Measurements from ENCODE around the gene DUS1L. TPM values are rescaled to one million over a fixed set of nuclear protein-coding genes. Genes with fewer than 3 reads are reported as not detected.

The DUS1L gene
- total RNA-seq, 1 experiment from 2014 or later, result 182 TPM

DNA sequence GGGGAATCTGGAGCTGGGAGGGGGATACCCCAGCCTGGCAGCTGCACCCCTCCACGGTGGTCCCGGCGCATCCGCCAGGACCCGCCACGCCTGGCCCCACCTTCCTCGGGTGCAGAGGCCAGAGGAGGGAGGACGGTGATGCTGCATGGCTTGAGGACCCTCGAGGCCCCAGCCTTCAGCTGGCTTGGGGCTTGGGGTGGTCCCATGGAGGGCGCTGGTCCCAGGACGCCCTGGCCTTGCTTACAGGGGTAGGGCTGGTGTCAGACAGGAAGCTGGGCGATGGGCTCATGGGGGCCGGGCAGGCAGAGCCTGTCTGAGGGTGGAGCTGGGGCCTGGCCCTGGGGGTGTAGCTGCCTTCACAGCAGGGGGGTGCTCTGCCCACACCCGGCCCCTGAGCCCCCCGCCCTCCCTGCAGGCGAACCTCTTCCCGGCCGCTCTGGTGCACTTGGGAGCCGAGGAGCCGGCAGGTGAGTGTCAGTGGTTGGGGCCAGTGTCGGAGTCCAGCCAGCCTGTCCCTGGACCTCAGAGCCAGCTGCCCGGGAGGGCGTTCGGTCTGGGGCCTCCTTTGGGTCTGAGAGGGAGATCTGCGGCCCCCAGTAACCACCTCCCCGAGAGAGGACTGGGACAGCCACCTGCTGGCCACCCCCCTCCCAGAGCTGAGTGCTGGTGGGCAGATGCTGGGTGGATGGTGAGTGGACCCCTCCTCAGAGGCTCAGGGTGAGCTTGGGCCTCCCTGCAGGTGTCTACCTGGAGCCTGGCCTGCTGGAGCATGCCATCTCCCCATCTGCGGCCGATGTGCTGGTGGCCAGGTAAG is 49.3 kb downstream of the DUS1L start:
- no peak for DNase-seq (ENCODE audit: low read depth, low spot score)
- in situ Hi-C loops (cut with HindIII; ENCODE audit: low pct_unique_long_range_greater_than_20kb, low sequenced_read_pairs), result no loop called here

DNA sequence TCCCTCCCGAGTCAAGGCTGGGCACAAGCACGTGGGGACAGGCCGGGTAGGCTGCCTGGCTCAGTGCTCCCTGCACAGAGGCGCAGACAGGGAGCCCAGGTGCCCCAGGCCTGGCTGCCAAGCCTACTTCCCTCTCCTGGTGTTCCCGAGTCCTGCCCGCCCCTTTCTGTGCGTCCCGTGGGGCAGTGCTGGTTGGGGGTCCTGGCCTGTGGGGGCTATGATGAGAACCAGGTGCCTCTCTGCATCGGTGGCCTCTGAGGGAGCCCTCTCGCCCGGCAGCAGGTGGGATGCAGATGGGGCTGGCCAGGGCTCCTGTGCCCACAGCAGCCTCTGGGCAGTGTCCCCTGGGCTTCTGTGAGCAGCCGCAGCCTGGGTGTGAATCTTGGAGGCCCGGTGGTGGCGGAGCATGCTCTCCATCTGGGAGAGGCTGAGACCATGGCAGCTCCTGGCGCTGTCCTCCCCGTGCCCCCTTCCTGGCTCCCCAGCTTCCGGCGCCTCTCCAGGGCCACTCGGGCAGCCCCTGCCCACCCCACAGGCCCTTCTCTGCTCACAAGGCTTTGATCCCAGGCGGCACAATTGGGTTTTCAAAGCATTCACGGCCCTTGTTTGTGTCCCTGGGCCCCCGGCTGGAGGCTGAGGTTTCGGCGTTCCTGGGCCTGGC is 50.2 kb downstream of the DUS1L start:
- no peak for DNase-seq (ENCODE audit: low read depth, low spot score)
- in situ Hi-C loops (cut with HindIII; ENCODE audit: low pct_unique_long_range_greater_than_20kb, low sequenced_read_pairs), result no loop called here

DNA sequence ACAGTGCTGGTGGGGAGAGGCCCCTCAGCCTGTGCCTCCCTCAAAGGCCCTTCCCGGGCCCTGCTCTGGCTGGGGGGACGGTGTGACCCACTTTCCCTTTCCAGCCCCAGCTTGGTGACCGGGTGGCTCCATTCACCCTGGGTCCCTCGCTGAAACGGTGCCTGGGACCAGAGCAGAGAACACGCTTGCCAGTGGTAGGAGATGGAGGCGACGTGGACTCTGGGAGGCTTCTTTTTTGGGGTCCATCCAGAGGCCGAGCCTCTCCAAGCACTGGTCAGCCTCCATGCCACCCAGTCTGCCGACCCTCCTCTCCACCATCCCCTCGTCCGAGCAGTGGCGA is 50.7 kb downstream of the DUS1L start:
- in situ Hi-C loops (cut with HindIII; ENCODE audit: low pct_unique_long_range_greater_than_20kb, low sequenced_read_pairs), result no loop called here
- DNase-seq (ENCODE audit: low read depth, low spot score), result no peak

DNA sequence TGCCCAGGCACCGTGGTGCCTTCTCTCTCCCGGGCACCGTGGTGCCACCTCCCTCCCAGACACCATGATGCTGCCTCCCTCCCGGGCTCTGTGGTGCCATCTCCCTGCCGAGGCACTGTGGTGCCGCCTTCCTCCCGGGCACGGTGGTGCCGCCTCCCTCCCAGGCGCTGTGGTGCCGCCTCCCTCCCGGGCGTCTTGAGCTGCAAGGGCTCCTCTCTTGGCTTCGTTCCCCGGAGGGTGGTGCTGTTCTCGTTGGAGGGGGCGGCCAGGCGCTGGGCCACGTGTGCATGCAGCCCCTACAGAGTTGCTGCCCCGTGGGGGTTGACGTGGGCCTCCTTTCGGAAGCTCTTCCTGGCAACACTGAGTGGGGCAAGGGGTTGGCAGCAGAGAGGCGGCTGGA is 51.2 kb downstream of the DUS1L start:
- in situ Hi-C loops (cut with HindIII; ENCODE audit: low pct_unique_long_range_greater_than_20kb, low sequenced_read_pairs), result no loop called here
- no peak for DNase-seq (ENCODE audit: low read depth, low spot score)

DNA sequence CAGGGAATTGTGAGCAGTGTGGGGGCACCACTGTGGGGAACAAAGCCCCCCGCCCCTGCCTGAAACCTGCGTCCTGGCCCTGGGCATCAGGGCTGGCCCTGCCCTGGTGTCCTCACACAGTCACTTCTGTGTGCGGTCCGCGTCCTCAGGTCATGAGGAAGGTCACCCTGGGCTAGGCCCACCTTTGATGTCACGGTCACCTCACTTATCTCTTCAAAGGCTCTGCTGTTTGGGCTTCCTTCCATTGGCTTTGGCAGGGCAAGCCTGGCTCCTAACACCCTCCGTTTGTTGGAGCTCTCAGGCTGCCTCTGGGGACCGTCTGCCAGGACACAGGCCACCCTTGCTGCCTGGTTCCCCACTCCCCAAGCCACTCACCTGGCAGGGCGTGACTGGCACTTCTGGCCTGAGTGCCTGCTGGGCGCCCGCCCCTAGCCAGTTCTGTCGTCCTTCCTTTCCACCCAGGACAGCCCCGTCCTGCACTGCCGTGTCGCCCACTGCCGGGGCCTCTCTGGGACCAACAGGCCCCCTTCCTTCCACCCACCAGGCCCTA is 51.8 kb downstream of the DUS1L start:
- in situ Hi-C loops (cut with HindIII; ENCODE audit: low pct_unique_long_range_greater_than_20kb, low sequenced_read_pairs), result no loop called here
- no peak for DNase-seq (ENCODE audit: low read depth, low spot score)

DNA sequence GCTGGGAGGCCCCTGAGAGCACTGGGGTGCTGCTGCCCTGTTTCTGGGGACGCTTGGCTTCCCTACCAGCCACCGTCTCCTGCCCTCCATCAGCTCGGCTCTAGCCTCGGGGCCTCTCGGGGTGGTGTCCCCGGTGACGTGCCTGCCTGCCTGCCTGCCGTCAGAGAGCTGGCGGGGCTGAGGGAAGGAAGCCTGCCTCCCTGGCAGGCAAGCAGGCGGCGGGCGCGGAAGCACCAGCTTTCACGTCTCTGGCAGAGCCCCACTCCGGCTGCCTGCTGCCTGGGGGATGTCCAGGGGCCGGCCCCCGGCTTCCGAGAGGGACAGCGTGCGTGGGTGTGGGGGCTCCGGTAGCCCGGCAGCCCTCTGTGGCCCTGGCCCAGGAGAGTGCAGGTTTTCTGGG is 52.3 kb downstream of the DUS1L start:
- no peak for DNase-seq (ENCODE audit: low read depth, low spot score)
- in situ Hi-C loops (cut with HindIII; ENCODE audit: low pct_unique_long_range_greater_than_20kb, low sequenced_read_pairs), result no loop called here

DNA sequence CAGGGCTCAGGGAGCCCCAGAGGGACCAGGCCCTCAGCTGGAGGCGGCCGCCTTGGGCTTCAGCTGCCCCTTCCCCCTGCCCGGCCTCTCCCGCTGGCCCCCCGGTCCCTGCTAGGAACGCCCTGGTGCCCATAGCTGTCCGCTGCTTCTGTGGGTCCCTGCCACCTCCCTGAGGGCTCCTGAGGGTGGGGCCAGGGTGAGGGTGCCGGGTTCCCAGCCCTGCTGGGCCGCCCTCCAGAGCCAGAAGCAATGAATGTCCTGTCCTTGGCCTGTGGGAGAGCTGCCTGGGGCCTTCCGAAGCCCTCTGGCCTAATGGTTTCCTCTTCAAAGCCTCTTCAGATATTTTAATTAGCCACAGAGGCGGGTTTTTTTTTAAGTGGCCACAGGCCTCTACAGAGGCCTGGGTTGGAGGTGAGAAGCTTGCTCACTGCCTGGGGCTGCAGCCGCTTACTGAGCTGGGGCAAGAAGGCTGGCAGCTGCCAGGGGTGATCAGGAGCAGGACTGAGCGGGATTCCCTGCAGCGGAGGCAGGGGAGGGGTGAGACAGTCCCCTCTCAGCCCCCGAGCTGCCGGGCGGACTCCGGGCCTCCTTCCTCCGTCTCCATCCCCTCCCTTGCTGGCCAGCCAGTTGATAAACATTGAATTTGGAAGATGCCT is 52.8 kb downstream of the DUS1L start:
- DNase-seq (ENCODE audit: low read depth, low spot score), result no peak
- in situ Hi-C loops (cut with HindIII; ENCODE audit: low pct_unique_long_range_greater_than_20kb, low sequenced_read_pairs), result no loop called here

DNA sequence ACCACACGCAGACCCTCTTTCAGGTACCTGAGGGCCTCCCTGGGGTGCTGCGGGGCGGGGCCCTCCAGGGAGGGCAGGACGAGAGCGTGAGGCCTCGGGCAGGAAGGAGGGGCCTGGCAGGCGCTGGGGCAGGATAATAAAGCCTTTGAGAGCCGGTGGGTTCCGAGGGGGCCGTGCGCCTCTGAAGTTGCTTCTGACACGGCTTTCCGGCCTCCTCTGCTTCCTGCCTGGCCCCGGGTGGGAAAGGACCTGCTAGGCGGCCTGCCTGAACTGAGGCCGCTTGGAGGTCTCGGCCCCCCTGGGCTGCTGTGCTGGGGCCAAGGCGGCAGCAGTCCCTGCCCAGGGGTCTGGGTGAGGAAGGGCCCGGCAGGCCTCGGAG is 53.4 kb downstream of the DUS1L start:
- in situ Hi-C loops (cut with HindIII; ENCODE audit: low pct_unique_long_range_greater_than_20kb, low sequenced_read_pairs), result no loop called here
- DNase-seq (ENCODE audit: low read depth, low spot score), result no peak

DNA sequence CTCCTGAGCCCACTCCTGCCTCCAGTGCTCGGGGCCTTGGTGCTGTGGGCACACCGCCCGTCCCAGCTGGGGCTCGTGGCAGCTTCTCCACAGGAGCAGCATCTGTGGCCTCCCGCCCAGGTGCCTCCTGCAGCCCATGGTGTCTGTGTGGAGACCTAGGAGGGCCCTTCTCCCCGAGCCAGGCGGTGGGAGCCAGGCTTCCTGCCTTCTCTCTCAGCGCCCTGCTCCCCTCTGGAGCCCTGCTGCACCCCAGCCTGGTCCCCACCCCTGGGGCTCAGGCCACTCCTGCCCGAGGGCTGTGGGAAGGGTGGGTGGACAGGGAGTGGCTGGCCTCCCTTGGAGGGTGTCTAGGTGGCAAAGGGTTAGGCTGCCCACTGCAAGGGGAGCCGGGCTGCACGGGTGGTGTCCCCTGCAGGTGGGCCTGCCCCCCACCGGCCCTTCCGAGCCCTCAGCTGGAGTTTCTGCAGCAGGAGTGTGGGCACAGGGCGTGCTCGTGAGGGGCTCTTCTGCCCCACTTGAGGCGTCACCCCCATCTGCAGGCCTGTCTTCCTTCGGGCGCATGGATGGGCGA is 53.9 kb downstream of the DUS1L start:
- in situ Hi-C loops (cut with HindIII; ENCODE audit: low pct_unique_long_range_greater_than_20kb, low sequenced_read_pairs), result no loop called here
- no peak for DNase-seq (ENCODE audit: low read depth, low spot score)

DNA sequence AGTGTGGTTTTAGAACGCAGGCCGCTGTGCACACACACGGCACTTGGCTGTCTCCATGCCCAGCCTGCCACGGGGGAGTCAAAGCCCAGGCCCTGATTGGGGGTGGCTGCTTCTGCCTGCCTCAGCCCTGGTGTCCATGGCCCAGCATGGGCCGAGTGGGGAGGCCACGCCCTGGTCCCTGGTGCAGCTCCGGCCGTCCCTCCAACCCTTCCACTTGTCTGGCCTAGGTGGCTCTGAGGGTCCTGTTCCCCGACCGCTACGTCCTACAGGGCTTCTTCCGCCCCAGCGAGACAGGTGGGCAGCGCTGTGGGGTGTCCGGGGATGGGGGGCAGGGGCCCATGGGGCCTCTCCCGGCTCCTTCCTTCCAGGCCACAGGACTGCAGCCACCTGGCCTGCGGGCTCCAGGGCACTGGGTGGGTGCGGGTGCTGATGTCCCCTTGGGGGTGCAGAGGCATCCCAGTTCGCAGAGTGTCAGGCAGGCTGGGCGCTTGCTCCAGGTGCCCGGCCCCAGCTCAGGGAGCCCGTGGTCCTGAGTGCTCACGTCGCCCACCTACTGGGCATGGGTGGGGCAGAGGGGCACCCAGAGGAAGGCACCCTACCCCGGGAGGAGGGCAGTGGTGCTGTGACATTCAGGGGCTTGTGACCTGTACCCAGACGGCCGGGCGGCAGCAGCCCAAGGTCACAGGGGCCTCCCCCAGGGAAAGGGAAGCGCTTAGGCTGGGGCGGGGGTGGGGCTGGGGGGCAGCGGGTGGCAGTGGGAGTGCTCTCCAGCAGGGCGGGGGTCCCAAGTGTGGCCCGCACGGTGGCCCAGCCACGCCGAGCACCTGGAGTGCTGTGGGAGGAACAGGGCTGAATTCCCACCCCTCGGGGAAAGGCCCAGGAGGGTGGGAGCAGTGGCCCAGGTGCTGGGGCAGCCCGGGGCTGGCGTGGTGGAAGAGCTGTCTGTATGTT is 54.8 kb downstream of the DUS1L start:
- DNase-seq (ENCODE audit: low read depth, low spot score), result no peak
- in situ Hi-C loops (cut with HindIII; ENCODE audit: low pct_unique_long_range_greater_than_20kb, low sequenced_read_pairs), result no loop called here

DNA sequence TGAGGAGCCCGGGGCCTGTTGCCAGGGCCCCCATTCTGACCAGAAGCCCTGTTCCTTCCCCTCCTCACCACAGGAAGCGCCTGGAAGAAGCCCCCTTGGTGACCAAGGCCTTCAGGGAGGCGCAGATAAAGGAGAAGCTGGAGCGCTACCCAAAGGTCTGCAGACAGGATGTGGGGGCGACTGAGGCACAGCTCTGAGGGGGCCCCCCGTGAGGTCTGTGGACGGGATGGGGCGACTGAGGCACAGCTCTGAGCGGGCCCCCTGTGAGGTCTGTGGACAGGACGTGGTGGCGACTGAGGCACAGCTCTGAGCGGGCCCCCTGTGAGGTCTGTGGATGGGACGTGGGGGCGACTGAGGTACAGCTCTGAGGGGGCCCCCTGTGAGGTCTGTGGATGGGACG is 56.2 kb downstream of the DUS1L start:
- no peak for DNase-seq (ENCODE audit: low read depth, low spot score)
- in situ Hi-C loops (cut with HindIII; ENCODE audit: low pct_unique_long_range_greater_than_20kb, low sequenced_read_pairs), result no loop called here

DNA sequence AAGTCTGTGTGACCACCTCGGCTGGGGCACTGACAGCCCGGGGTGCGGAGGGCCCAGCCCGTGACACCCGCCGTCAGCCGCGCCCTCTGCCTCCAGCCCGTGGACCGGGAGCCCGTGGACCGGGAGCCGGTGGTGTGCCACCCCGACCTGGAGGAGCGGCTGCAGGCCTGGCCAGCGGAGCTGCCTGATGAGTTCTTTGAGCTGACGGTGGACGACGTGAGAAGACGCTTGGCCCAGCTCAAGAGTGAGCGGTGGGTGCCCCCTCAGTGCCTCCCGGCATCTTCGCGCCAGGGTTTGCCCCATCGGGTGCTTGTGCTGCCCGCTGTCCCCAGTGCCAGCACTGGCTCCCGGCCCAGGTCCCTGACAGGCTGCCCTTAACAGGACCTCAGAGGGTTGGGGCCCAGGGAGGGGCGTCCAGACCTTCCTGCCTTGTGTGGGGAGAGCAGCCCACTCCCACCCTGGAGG is 56.6 kb downstream of the DUS1L start:
- DNase-seq (ENCODE audit: low read depth, low spot score), result no peak
- in situ Hi-C loops (cut with HindIII; ENCODE audit: low pct_unique_long_range_greater_than_20kb, low sequenced_read_pairs), result no loop called here

DNA sequence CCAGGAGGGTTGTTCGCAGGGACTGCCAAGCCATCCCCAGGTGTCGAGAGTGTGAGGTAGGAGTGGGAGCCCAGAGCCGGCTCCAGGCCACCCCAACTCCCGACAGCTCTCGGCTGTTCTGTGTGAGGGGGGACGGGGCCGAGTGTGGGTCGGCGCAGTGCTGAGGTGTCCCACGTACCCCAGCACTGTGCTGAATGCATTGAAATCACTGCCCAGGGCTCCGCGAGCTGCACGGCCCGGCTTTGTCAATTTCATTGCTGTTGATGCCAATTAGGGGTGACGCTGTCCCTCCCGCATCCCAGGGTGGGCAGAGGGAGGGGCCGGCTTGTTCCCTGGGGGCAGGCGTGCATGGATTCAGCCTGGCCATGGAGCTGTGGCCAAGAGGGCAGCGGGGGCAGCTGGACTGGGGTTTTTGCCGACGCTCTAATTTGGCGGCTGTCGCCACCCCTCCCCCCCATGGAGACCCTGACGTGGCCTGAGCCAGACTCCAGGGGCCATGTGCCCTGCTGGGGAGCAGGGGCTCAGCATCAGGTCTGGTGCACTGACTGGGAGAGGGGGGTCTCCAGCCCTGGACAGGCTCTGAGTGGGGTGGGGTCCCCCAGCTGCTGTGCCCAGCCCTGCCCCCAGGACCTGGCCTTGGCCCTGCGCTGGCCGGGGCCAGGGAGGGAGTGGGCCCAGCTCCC is 57.2 kb downstream of the DUS1L start:
- in situ Hi-C loops (cut with HindIII; ENCODE audit: low pct_unique_long_range_greater_than_20kb, low sequenced_read_pairs), result no loop called here
- no peak for DNase-seq (ENCODE audit: low read depth, low spot score)

All from SK-MEL-5 (cell line).